Sigmoid colon (tissue), 7 donors: Measurements from ENCODE around the gene VBP1. TPM values are rescaled to one million over a fixed set of nuclear protein-coding genes. Genes with fewer than 3 reads are reported as not detected.

Experiments
- DNase-seq: peaks from one replicate; pipeline ENCODE4 v3.0.0-alpha.2; 2019
- H3K27ac ChIP-seq, 4 donors: fragments of 200-600 bp; sonication (generic); one replicate each; pipeline ENCODE4 v1.5.1; 2016 to 2019; ENCODE audit warnings: mild to moderate bottlenecking in 1 of 4
- H3K27me3 ChIP-seq, 3 donors: fragments of 200-600 bp; sonication (generic); one replicate each; pipeline ENCODE4 v1.5.1; 2019; ENCODE audit warnings: mild to moderate bottlenecking in 1 of 3
- H3K36me3 ChIP-seq, 4 donors: fragments of 200-600 bp; sonication (generic); one replicate each; pipeline ENCODE4 v1.5.1; 2016 to 2019
- H3K4me1 ChIP-seq, 4 donors: fragments of 200-600 bp; sonication (generic); one replicate each; pipeline ENCODE4 v1.5.1; 2017 to 2019
- H3K4me3 ChIP-seq, 4 donors: fragments of 200-600 bp; sonication (generic); one replicate each; pipeline ENCODE4 v1.5.1; 2017 to 2019; ENCODE audit warnings: mild to moderate bottlenecking in 2 of 4, moderate library complexity in 1 of 4
- H3K9me3 ChIP-seq, 4 donors: fragments of 200-600 bp in 3 of 4; sonication (generic) in 3 of 4; one replicate each; pipeline versions ENCODE4 v1.5.1 to v1.6.1; 2013 to 2019
- CTCF ChIP-seq, 4 experiments: fragments of 450-650 bp in 3 of 4; fragments of 200-600 bp in 1 of 4; IDR thresholded peaks; one replicate each; pipeline ENCODE4 v1.5.1; 2016 to 2019; ENCODE audit warnings: antibody characterized with exemption in 4 of 4, mild to moderate bottlenecking in 3 of 4, moderate library complexity in 2 of 4
- EP300 ChIP-seq, 4 donors: sonication (generic); formaldehyde crosslinking; IDR thresholded peaks; one replicate each; pipeline ENCODE4 v1.6.1; 2017; ENCODE audit warnings: antibody characterized with exemption in 4 of 4
- POLR2A ChIP-seq, 2 donors: fragments of 450-650 bp; IDR thresholded peaks; one replicate each; pipeline ENCODE4 v1.6.1; 2016; ENCODE audit warnings: antibody characterized with exemption in 2 of 2, mild to moderate bottlenecking in 2 of 2, moderate library complexity in 2 of 2
- POLR2AphosphoS5 ChIP-seq, 4 donors: sonication (generic); formaldehyde crosslinking; IDR thresholded peaks; one replicate each; pipeline ENCODE4 v1.6.1; 2017; ENCODE audit warnings: antibody characterized with exemption in 4 of 4
- WGBS, 2 donors: extraction: QIAGEN DNeasy Blood & Tissue Kit; methylation state at CpG; one replicate each; pipeline ENCODE4 v1.1.7; 2013; 5-methylcytosine and 5-hydroxymethylcytosine counted together
- intact Hi-C: fragments of 100-400 bp; cut with DNase I; formaldehyde crosslinking; loops from one replicate; pipeline ENCODE4 v1.15.1; 2023
- polyA plus RNA-seq, 3 donors: library from polyadenylated mRNA; stranded (reverse); fragments of 200-250 nt; gene quantifications; one replicate each; pipeline ENCODE4 v1.2.3, GENCODE V29; 2013
- total RNA-seq, 4 donors: library from RNA; depleted of rRNA; stranded (reverse); fragments of >200 nt; gene quantifications; one replicate each; pipeline ENCODE4 v1.1.0, GENCODE V29; 2016
- donor health status: healthy with polysubstance abuse.
- donor health status: Bipolar disorder and iron deficiency.
- donor health status: healthy.

The VBP1 gene
- total and polyA plus RNA-seq, 7 donors, result 28.8 to 60.1 (median 44.3) TPM

GRCh38 chrX:155270969-155271368 is 54.7 kb downstream of the VBP1 start:
- 91 to 100% methylated on average over 1 of the region's 1 CpG for WGBS, 2 donors

GRCh38 chrX:155279873-155280272 is 63.6 kb downstream of the VBP1 start:
- Histone ChIP-seq H3K27me3 (no peaks in the 10 kb centered on the region), H3K36me3 (no peaks in the 10 kb centered on the region), H3K9me3 (no peaks in the 10 kb centered on the region), H3K27ac (no peak overlapping the region), H3K4me1 (no peaks in the 10 kb centered on the region), H3K4me3 (no peak overlapping the region)
- WGBS, 2 donors, result 84 to 92% methylated on average over 1 of the region's 1 CpG
- TF ChIP-seq POLR2A (IDR thresholded peaks at IDR 0.05), result no peak
- TF ChIP-seq POLR2AphosphoS5 (IDR thresholded peaks at IDR 0.05), result no peak
- TF ChIP-seq CTCF (IDR thresholded peaks at IDR 0.05), result no peak
- TF ChIP-seq EP300 (IDR thresholded peaks at IDR 0.05), result no peak
- intact Hi-C loops, result no loop called here
- DNase-seq, result no peak

More at GRCh38 chrX:155270969-155271368, 54.7 kb downstream of the VBP1 start:
- Histone ChIP-seq H3K36me3 (no peaks in the 10 kb centered on the region), H3K4me3 (no peak overlapping the region), H3K27ac (no peak overlapping the region), H3K9me3 (no peaks in the 10 kb centered on the region), H3K27me3 (no peaks in the 10 kb centered on the region), H3K4me1 (no peaks in the 10 kb centered on the region)
- TF ChIP-seq POLR2AphosphoS5 (IDR thresholded peaks at IDR 0.05) (no peak), EP300 (IDR thresholded peaks at IDR 0.05) (no peak), CTCF (IDR thresholded peaks at IDR 0.05) (no peak), POLR2A (IDR thresholded peaks at IDR 0.05) (no peak)
- no peak for DNase-seq
- intact Hi-C loops, result no loop called here

Other genes with a start within 250 kb of the VBP1 start
- gene F8, start 193.7 kb upstream of the VBP1 start, total RNA-seq, result 10 to 100 TPM; 10.0 to 20.2 (median 12.9) TPM
- 1 to 10 TPM; 2.4 to 3.7 (median 3.6) TPM for gene F8, start 193.7 kb upstream of the VBP1 start, polyA plus RNA-seq
- gene FUNDC2, start 189.6 kb upstream of the VBP1 start, total RNA-seq, result 100 to 1,000 TPM in 1 of 4 donors, 10 to 100 TPM in 3; 83.1 to 101 (median 97.6) TPM
- 100 to 1,000 TPM in 1 of 3 donors, 10 to 100 TPM in 2; 74.0 to 109 (median 76.3) TPM for gene FUNDC2, start 189.6 kb upstream of the VBP1 start, polyA plus RNA-seq
- 10 to 100 TPM; 19.4 to 37.2 (median 30.2) TPM for gene CMC4, start 145.3 kb upstream of the VBP1 start, total RNA-seq
- gene CMC4, start 145.3 kb upstream of the VBP1 start, polyA plus RNA-seq, result 10 to 100 TPM; 10.5 to 25.7 (median 13.8) TPM
- gene MTCP1, start 145.3 kb upstream of the VBP1 start, total RNA-seq, result 1 to 10 TPM; 3.1 to 3.9 (median 3.7) TPM
- gene MTCP1, start 145.3 kb upstream of the VBP1 start, polyA plus RNA-seq, result 10 to 100 TPM in 2 of 3 donors, 1 to 10 TPM in 1; 3.5 to 13.8 (median 12.5) TPM
- gene BRCC3, start 145.0 kb upstream of the VBP1 start, total RNA-seq, result 10 to 100 TPM; 12.8 to 15.3 (median 14.2) TPM
- 10 to 100 TPM; 18.6 to 28.7 (median 23.6) TPM for gene BRCC3, start 145.0 kb upstream of the VBP1 start, polyA plus RNA-seq
- gene RAB39B, start 48.0 kb downstream of the VBP1 start, total RNA-seq, result under 1 TPM; 0.28 to 0.71 (median 0.60) TPM
- gene RAB39B, start 48.0 kb downstream of the VBP1 start, polyA plus RNA-seq, result 1 to 10 TPM in 1 of 3 donors, not detected in 2; 2.0 TPM
- gene CLIC2, start 118.2 kb downstream of the VBP1 start, total RNA-seq, result 10 to 100 TPM in 3 of 4 donors, 1 to 10 TPM in 1; 7.5 to 28.2 (median 20.4) TPM
- 10 to 100 TPM in 1 of 3 donors, 1 to 10 TPM in 2; 5.1 to 16.8 (median 9.0) TPM for gene CLIC2, start 118.2 kb downstream of the VBP1 start, polyA plus RNA-seq
- gene F8A2, start 165.6 kb downstream of the VBP1 start, total RNA-seq, result 1 to 10 TPM in 2 of 4 donors, not detected in 2; 3.9 to 6.4 TPM
- not detected for gene F8A2, start 165.6 kb downstream of the VBP1 start, polyA plus RNA-seq
- 10 to 100 TPM in 3 of 4 donors, 1 to 10 TPM in 1; 7.4 to 23.5 (median 11.3) TPM for gene F8A3, start 242.2 kb downstream of the VBP1 start, total RNA-seq
- gene F8A3, start 242.2 kb downstream of the VBP1 start, polyA plus RNA-seq, result 1 to 10 TPM in 2 of 3 donors, not detected in 1; 2.4 to 4.0 TPM